ENCODE results near the gene ZDHHC7.
"Not testable (repeated sequence)": the region's sequence is repeated elsewhere in the genome, so short reads cannot be mapped to it uniquely, and the experiment has no call there.

Gene ZDHHC7

GRCh38 chr16:85042606-85043005 lies 31.3 kb upstream of the ZDHHC7 start:
- DNase-seq (ENCODE audit: low read depth): no peak

DNA sequence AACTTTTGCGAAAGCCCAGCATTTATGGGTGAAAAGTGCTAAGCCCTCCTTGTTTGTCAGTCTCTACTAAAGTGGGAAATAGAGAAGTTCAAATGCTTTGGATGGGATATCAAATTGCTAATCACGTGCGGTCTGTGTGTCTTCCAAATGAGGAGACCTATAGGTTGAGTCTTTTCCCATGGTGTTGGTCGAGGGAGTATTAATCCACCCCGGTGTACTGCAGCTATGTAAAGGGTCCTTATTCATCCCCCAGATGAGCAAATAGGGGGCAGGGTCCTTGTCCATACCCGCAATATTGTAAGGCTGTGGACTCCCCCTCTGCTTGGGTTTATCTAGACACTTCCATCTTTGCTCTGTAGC lies 30.8 kb upstream of the ZDHHC7 start:
- DNase-seq (ENCODE audit: low read depth): no peak

DNA sequence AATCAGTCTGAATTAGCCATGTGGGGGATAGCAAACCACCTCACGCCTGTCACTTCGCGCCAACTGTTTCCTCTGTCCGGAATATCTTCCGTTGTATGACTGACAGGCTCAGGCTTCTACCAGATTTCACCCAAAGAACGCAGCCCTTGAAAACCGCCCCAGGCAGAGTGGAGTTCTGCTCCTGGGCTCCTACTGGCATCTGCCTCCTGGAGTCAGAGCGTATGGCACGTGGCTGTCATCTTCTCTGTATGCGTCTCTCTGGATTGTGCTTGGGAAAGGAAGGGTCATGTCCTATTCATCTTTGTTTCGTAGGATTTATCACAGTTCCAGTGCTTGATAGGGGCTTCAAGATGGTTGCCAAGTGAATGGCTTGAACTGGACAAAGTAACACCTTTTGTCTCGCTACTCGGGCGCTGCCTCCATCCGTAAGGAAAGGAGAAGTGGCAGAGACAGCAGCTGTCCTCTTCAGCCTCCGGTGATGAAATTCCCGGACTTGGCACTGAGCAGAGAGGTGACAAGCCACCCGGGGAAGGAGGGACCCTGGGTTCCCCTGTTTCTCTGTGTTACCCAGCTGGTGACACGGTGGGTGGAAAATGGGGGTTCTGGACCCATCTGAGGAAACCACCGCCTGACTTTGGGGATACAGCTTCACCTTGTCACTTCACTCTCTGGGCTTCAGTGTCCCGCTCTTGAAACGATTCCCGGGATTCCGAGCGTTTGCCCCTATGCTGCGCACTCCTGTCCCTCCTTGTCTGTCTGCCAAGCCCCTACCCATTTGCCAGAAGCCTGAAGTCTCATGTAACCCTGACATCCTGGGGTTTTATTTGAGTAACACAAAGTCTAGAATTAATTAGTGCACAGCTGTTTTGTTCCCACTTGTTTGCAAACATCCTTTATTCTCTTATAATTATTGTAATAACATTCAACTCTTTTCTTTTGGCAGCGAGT lies 30.2 kb upstream of the ZDHHC7 start:
- DNase-seq (ENCODE audit: low read depth): no peak

DNA sequence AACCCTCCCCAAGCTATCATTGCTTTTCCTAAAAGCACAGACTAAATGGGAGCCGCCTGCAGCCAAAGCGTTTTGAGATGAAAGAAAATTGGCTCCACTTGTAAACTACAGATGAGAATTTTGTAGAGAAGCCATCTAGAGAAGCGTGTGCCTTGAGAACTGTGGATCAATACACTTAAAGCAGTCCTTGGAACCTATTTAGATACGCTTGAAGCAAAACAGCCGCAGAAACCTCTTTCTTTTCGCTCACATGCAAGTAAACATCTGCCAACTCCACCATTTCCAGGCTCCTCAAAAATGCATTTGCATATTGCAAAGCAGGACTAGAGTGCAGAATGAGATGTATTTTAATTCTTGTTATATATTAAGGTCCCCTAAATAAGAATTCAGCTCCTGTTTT lies 29.4 kb upstream of the ZDHHC7 start:
- no peak for DNase-seq (ENCODE audit: low read depth)

DNA sequence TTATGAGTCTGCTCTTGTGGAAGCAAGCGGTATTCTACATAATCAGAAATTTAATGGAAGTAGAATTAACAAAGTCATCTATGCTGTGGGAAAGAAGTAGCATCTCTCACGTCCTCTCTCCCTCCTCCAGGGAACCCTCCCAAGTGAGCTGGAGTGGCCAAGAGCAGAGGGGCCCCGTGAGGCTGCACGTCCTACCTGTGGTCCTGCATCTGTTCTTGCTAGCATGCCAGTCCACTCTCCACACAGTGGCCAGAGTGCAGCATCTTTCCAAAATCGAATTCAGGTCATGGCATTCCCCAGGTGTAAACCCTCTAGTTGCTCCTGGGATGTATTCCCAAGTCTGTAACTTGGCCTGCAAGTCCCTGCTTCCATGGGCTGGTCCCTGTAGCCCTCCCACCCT lies 26.4 kb upstream of the ZDHHC7 start:
- DNase-seq (ENCODE audit: low read depth): no peak

DNA sequence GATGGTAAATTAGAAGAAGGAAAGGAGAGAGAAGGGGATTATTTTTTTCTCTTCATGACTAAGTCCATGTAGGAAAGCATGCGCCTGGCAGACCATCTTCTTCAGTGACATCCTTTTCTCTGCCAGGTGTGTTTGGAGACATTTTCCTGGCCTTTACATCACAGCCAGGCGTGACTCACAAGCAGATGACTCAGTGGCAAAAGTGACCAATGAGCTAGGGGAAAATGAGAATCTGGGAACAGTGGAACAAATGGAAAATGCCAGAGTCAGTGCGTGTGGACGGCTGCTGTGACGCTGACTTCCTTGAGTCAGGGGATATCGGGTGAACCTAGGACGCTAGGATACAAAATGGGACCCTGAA lies 25.7 kb upstream of the ZDHHC7 start:
- no peak for DNase-seq (ENCODE audit: low read depth)

DNA sequence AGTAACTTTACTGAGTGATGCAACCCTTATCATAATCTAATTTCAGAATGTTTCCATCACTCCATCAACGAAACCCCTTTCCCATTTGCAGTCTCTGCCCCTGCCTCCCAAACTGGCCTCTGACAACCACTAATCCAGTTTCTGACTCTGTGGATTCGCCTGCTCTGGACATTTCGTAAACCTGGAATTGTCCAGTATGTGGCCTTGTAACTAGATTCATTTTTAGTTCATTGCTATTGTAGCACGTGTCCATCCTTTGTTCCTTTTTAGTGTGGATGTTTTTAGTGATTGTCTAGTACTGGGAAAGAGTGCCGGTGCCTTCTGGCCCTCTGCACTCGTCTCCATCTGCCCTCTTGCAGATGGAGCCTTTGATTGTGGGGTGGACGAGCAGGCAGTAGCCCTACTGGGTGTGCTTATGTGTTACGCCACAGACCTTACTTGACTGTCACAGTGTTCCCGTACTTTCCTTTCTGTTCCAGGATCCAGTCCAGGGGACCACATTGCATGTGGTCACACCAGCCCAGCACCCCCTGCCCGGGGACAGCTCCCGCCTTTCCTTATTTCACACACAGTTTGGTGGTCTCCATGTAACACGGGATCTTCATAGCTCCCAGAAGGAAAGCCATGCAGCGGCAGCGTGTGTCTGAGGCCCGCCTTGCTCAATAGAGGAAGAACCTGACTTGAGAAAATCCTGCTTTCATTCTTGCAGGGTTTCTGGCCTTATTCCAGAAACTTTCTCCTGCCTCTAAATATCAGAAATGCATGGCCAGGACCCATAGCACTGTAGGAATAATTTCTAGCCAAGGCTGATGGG lies 25.1 kb upstream of the ZDHHC7 start:
- DNase-seq (ENCODE audit: low read depth): no peak

DNA sequence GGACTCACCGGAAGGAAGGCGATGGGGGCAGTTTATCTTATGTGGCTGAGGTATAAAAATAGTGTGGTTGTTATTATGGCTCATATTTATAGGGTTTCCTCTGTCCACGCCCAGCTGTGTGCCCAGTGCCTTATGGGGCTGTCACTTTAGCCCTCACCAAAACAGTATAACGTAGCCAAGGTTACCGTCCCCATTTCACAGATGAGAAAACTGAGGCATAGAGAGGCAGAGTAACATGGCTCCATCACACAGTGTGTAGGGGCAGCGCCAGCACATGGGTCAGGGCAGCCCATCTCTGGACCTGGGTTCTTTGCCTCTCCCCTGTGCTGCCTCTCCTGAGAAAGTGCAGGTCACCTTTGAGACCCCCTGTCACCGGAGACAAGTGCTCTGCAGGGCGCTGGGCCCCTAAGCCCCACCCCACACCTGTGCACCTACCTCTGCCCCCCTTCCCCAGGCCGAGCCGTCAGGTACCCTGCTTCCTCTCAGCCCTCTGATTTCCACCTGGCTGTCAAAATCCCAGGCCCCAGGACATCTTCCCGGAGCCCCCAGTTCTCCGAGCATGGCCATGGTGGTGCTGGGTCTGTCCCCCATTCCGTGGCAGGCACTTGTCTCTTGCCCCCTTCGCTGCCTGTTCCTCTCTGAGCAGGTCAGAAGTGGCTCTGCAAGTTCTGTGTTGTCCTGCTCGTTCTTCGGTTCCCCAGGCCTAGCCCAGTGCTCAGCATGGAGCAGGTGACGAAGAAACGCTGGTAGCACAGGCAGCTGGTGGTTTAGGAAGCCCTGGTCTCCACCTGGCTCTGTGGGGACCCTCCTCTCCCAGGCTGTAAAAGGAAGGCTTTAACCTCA lies 23.5 kb upstream of the ZDHHC7 start:
- DNase-seq (ENCODE audit: low read depth): no peak

- no peak for DNase-seq (ENCODE audit: low read depth)
Measured at GRCh38 chr16:85033171-85033570, 21.8 kb upstream of the ZDHHC7 start.

DNA sequence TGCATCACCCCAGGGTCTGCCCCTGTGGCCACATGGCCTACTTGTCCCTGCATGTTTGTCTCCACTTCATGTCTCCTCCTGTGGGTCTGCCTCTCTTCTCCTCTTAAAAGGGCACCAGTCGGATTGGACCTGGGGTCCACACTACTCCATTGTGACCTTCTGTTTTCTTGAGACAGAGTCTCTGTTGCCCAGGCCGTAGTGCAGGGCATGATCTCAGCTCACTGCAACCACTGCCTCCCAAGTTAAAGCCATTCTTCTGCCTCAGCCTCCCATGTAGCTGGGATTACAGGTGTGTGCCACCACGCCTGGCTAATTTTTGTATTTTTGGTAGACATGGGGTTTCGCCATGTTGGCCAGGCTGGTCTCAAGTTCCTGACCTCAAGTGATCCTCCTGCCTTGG lies 20.9 kb upstream of the ZDHHC7 start:
- not testable (repeated sequence) for DNase-seq (ENCODE audit: low read depth)

GRCh38 chr16:85031451-85031850 lies 20.1 kb upstream of the ZDHHC7 start:
- DNase-seq (ENCODE audit: low read depth): no peak

GRCh38 chr16:85029981-85030401 lies 18.7 kb upstream of the ZDHHC7 start:
- no peak for DNase-seq (ENCODE audit: low read depth)

DNA sequence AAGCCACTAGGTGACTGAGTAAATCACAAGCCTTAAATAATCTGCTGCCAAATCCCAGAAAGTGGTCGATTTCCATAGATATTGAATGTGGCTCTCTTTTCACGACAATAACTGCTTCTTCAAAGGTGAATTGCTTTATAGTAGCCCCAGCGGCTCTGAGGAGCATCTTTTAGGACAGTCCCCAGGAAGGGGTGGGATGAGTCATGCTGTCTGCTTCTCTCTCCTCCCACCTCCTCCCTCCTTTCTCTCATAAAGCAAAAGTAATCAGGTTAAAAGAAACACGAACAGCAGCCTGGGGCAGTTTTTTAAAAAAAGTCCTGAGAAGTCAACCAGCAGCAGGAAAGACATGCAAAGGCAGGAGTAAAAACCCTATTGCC lies 18.1 kb upstream of the ZDHHC7 start:
- DNase-seq (ENCODE audit: low read depth): peak; percentile 29

DNA sequence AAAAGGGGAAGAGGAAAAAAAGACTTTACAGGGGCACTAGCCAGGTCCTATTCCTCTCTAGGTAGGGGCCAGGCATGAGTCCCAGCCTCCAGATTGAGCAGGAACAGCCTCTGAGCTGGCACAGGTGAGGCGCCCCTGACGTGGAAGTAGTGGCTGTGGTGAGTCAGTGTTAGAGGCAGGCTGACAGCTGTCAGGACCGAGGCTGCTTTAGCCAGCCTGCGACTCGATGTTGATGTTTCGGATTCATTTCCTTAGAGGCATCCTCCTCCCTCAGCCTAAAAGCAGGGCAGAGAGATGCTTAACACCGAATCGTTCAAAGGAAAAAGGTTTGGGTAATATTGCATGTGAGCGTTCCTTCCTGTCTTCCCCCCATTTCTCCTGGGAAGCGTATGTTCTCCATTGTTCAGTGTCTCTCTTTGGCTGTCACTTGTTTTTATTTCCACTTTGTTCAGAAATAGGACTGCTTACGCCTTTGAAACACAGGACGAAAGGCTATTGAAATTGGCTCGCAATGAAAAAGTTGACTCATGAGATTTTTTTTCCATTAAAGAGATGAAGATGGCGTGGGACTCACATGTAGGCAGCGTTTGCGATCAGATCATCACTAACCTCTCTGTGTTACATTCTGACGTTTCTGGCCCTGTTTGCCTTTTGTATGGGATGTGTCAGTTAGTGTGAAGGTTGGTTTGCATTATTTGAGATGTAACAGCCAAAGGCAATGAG lies 17.5 kb upstream of the ZDHHC7 start:
- DNase-seq (ENCODE audit: low read depth): peak; percentile 61

DNA sequence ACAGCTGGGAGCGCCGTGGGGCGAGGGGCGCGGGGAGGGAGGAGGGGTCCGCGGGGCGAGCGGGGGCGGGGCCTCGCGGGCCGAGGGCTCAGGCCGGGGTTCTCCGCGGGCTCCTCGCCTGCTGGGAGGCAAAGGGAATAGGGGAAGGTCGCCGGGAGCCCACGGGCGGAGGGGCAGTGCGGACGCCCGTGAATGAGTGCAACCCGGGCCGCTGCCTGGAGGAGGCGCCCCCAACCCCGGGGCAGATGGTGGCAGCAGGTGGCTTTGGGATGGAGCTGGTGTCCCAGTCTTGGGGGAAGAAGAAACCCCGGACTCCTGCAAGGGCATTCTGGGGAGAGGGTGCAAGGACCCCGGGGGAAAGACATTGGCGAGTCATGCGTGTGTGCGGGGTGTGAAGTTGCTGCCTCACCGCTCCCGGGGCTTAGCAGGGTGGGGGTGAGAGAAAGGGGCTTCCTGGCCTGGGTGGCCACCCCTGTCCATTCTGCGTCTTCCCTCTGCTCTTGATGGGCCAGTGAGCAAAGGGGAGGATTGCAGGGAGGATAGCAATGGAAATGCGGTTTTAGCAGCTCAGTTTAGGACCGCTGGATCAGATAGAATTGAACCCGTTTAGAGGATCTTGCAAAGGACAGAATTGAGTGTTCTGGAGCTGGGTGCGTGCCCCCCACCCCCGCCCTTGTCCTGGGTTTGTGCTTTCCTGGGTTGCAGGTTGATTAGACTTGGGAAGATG lies 16.8 kb upstream of the ZDHHC7 start:
- no peak for DNase-seq (ENCODE audit: low read depth)

- peak; percentile 97 for DNase-seq (ENCODE audit: low read depth)
Measured at GRCh38 chr16:85027349-85027957, 16.1 kb upstream of the ZDHHC7 start, which contains the start of gene KIAA0513. TSS of gene KIAA0513 (plus strand) at chr16:85027795. CDS start at chr16:85067072, 39,277 bp downstream.

DNA sequence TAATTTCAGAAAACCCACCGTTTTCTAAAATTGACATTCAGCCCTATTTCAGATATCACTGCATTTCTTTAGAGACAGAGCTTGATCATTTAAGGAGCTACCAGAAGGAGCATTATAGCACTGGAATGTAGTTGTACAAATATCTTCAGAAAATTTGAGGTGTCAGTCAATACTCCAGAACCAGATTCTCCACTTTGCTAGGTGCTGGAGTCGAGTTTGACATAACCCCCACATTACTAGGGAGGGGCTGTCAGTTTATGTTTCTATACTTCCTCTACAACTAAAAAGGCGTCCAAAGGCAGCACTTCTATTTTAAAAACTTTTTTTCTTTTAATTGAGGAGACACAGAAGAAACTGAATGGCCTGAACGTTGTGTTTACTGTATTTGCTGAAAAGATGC lies 15.4 kb upstream of the ZDHHC7 start:
- no peak for DNase-seq (ENCODE audit: low read depth)

- no peak for DNase-seq (ENCODE audit: low read depth)
Measured at GRCh38 chr16:85025781-85026653, 14.7 kb upstream of the ZDHHC7 start.

DNA sequence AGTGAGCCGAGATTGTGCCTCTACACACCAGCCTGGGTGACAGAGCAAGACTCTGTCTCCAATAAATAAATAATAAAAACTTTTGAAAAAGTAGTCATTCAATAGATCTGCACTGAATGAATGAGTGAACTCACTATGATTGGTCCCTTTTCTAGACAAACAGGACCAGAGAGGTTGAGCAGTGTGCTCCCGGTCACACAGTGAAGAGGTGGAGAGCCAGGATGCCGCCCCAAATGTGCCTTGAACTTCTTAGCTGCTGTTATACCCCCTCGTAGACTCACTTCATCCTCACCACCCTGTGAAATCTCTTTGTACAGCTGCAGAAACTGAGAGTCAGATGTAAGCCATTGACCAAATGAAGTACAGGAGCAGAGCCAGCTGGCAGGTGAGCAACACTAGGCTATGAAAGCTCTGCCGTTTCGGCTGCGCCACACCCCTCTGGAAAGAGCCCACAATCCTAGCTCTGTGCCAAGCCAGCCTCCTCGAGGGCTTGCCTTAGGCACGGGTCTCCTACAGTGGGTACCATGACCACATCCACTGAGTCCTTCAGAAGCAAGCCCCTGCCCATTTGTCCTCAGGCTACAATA lies 8.4 kb upstream of the ZDHHC7 start:
- DNase-seq (ENCODE audit: low read depth): no peak

Measured in activated T-helper 1 cell treated with Interleukin-2 at 50 U/mL for 16 hours (primary cell).